ENCODE data around the gene SLC2A5. TPM values are rescaled to one million over a fixed set of nuclear protein-coding genes. Genes with fewer than 3 reads are reported as not detected.

Gene SLC2A5
- total and polyA plus RNA-seq, 2 donors (not counting 3 experiments of a cell fraction or from before 2014, with no cell fraction given) = not detected

DNA sequence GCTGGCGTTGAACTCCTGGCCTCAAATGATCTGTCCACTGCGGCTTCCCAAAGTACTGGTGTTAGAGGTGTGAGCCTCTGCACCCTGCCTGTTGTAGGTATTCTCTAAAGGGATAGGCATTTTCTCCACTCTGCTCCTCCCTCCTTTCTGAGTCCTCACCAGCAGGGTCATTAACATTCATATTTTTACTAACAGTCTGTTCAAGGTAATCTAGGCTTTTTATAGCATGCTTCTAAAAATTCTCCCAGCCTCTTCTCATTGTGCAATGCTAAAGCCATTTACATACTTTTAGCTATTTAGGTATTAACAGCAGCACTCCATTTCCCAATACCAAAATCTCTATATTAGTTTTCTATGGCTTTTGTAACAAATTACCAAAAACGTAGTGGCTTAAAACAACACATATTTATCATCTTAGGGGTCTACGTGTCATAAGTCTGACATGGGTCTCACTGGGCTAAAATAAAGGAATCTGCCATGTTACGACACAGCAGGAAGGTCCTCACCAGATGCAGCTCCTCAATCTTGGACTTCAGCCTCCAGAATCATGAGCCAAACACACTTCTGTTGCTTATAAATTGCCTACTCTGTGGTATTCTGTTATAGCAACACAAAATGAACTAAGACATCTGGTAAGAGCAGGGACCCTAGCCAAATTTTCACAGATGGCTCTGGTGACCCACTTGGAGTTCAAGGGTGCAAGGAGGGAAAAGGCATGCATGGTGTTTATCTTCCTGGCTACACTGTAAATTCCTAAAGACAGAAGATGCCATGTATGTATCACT lies 40.3 kb downstream of the SLC2A5 start:
- Histone ChIP-seq H3K9me1 (replicated peaks; ENCODE audit: control insufficient read depth, extremely low read depth, insufficient read depth, low read length) (no peaks in the 10 kb centered on the region), H4K20me1 (replicated peaks; ENCODE audit: control insufficient read depth, extremely low read depth, insufficient read depth, low read length) (no peaks in the 10 kb centered on the region), H3K36me3 (ENCODE audit: control insufficient read depth in 2 of 2, extremely low read depth in 1 of 2, insufficient read depth in 2 of 2, low read length in 2 of 2) (no peaks in the 10 kb centered on the region), H3K9ac (replicated peaks; ENCODE audit: extremely low read depth, insufficient read depth, low read length) (no peak overlapping the region), H2AFZ (ENCODE audit: low read depth, low read length) (no peak overlapping the region), H3K4me3 (replicated peaks in 1 of 3; ENCODE audit: insufficient read depth in 1 of 3, low read depth in 1 of 3, low read length in 3 of 3) (no peak overlapping the region), H3K27me3 (ENCODE audit: control insufficient read depth in 2 of 2, insufficient read depth in 2 of 2, low read length in 2 of 2) (peaks cover 0 to 6% of the 10 kb centered on the region in 2 experiments), H3K9me3 (replicated peaks; ENCODE audit: control insufficient read depth, insufficient read depth, low read length) (no peaks in the 10 kb centered on the region), H3K79me2 (ENCODE audit: control insufficient read depth, insufficient read depth, low read length) (no peaks in the 10 kb centered on the region), H3K4me2 (ENCODE audit: insufficient read depth, low read length) (no peak overlapping the region), H3K4me1 (ENCODE audit: control insufficient read depth, extremely low read depth, insufficient read depth, low read length) (no peaks in the 10 kb centered on the region), H3K27ac (ENCODE audit: insufficient read depth, low read depth, low read length) (no peak overlapping the region)
- intact Hi-C loops (cut with micrococcal nuclease) = no loop called here
- TF ChIP-seq EZH2 (IDR thresholded peaks at IDR 0.05; ENCODE audit: borderline replicate concordance, low read depth, low read length, severe bottlenecking) = no peak
- TF ChIP-seq POLR2A (IDR thresholded peaks at IDR 0.05; ENCODE audit: low read depth, low read length) = no peak
- TF ChIP-seq POLR2AphosphoS5 (IDR thresholded peaks at IDR 0.05; ENCODE audit: insufficient read depth, low read depth, low read length) = no peak
- no peak for TF ChIP-seq FOS (IDR thresholded peaks at IDR 0.05; ENCODE audit: borderline replicate concordance, insufficient read depth, low read length)
- no peak for TF ChIP-seq MYC (IDR thresholded peaks at IDR 0.05; ENCODE audit: low read depth, low read length)
- TF ChIP-seq GATA2 (IDR thresholded peaks at IDR 0.05; ENCODE audit: insufficient read depth, insufficient read length, low read depth, low read length) = no peak
- POLR2A ChIA-PET = no interaction called here
- peak; percentile 8 for FAIRE-seq
- CTCF ChIA-PET = interaction anchor here (1.0 to 1.6 kb wide), 3 partner anchors 24 to 72 kb away, joined by 3 to 4 read pairs (median 4); no protein-coding TSS in a partner anchor
- BruUV-seq (replicated peaks) = no TSS peak
- dilution Hi-C loops (cut with MboI; ENCODE audit: extremely low pct_ligation_motif_present, low sequenced_read_pairs) = no loop called here
- no peak for DNase-seq (ENCODE audit: low read depth, low spot score)

DNA sequence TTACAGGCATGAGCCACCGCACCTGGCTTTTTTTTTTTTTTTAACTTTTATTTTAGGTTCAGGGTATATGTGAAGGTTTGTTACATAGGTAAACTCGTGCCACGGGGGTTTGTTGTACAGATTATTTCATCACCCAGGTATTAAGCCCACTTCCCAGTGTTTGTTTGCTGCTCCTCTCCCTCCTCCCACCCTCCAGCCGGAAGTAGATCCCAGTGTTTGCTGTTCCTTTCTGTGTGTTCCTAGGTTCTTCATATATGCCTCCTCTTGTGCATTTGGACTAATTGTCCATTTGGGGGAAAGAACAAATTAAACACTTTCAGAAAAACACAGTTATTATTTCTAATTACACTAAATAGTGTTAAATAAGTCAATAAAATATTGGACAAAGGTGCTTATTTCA lies 42.1 kb downstream of the SLC2A5 start:
- dilution Hi-C loops (cut with MboI; ENCODE audit: extremely low pct_ligation_motif_present, low sequenced_read_pairs) = no loop called here
- H3K9ac ChIP-seq (replicated peaks; ENCODE audit: extremely low read depth, insufficient read depth, low read length) = no peak overlapping the region
- no peak overlapping the region for H3K27ac ChIP-seq (ENCODE audit: insufficient read depth, low read depth, low read length)

More for the DNA sequence above, 42.1 kb downstream of the SLC2A5 start:
- FAIRE-seq = no peak
- H3K9me1 ChIP-seq (replicated peaks; ENCODE audit: control insufficient read depth, extremely low read depth, insufficient read depth, low read length) = no peaks in the 10 kb centered on the region
- no peak overlapping the region for H3K4me3 ChIP-seq (replicated peaks in 1 of 3; ENCODE audit: insufficient read depth in 1 of 3, low read depth in 1 of 3, low read length in 3 of 3)
- DNase-seq (ENCODE audit: low read depth, low spot score) = no peak
- TF ChIP-seq EZH2 (IDR thresholded peaks at IDR 0.05; ENCODE audit: borderline replicate concordance, low read depth, low read length, severe bottlenecking) (no peak), FOS (IDR thresholded peaks at IDR 0.05; ENCODE audit: borderline replicate concordance, insufficient read depth, low read length) (no peak), POLR2AphosphoS5 (IDR thresholded peaks at IDR 0.05; ENCODE audit: insufficient read depth, low read depth, low read length) (no peak), MYC (IDR thresholded peaks at IDR 0.05; ENCODE audit: low read depth, low read length) (no peak), POLR2A (IDR thresholded peaks at IDR 0.05; ENCODE audit: low read depth, low read length) (no peak), JUN (IDR thresholded peaks at IDR 0.05; ENCODE audit: borderline replicate concordance, insufficient read depth, insufficient read length, low read depth) (no peak), GATA2 (IDR thresholded peaks at IDR 0.05; ENCODE audit: insufficient read depth, insufficient read length, low read depth, low read length) (no peak)
- TF ChIP-seq, protein P1, sequence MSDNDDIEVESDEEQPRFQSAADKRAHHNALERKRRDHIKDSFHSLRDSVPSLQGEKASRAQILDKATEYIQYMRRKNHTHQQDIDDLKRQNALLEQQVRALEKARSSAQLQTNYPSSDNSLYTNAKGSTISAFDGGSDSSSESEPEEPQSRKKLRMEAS (IDR thresholded peaks at IDR 0.05; ENCODE audit: insufficient read depth, insufficient read length) = no peak
- TF ChIP-seq, protein P2, sequence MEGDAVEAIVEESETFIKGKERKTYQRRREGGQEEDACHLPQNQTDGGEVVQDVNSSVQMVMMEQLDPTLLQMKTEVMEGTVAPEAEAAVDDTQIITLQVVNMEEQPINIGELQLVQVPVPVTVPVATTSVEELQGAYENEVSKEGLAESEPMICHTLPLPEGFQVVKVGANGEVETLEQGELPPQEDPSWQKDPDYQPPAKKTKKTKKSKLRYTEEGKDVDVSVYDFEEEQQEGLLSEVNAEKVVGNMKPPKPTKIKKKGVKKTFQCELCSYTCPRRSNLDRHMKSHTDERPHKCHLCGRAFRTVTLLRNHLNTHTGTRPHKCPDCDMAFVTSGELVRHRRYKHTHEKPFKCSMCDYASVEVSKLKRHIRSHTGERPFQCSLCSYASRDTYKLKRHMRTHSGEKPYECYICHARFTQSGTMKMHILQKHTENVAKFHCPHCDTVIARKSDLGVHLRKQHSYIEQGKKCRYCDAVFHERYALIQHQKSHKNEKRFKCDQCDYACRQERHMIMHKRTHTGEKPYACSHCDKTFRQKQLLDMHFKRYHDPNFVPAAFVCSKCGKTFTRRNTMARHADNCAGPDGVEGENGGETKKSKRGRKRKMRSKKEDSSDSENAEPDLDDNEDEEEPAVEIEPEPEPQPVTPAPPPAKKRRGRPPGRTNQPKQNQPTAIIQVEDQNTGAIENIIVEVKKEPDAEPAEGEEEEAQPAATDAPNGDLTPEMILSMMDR (IDR thresholded peaks at IDR 0.05; ENCODE audit: extremely low read depth in 1 of 2, insufficient read depth in 1 of 2, low read depth in 1 of 2, low read length in 2 of 2) = no peak
- no peaks in the 10 kb centered on the region for H3K4me1 ChIP-seq (ENCODE audit: control insufficient read depth, extremely low read depth, insufficient read depth, low read length)
- intact Hi-C loops (cut with micrococcal nuclease) = no loop called here
- no peaks in the 10 kb centered on the region for H3K36me3 ChIP-seq (ENCODE audit: control insufficient read depth in 2 of 2, extremely low read depth in 1 of 2, insufficient read depth in 2 of 2, low read length in 2 of 2)
- ChIA-PET POLR2A (no interaction called here), CTCF (interaction anchor here (0.6 to 9.4 kb wide), 3 partner anchors 22 to 174 kb away, joined by 3 to 47 read pairs (median 3); no protein-coding TSS in a partner anchor)
- no peak overlapping the region for H2AFZ ChIP-seq (ENCODE audit: low read depth, low read length)
- H3K9me3 ChIP-seq (replicated peaks; ENCODE audit: control insufficient read depth, insufficient read depth, low read length) = no peaks in the 10 kb centered on the region
- no TSS peak for BruUV-seq (replicated peaks)
- H4K20me1 ChIP-seq (replicated peaks; ENCODE audit: control insufficient read depth, extremely low read depth, insufficient read depth, low read length) = no peaks in the 10 kb centered on the region
- no peaks in the 10 kb centered on the region for H3K79me2 ChIP-seq (ENCODE audit: control insufficient read depth, insufficient read depth, low read length)
- H3K4me2 ChIP-seq (ENCODE audit: insufficient read depth, low read length) = no peak overlapping the region
- H3K27me3 ChIP-seq (ENCODE audit: control insufficient read depth in 2 of 2, insufficient read depth in 2 of 2, low read length in 2 of 2) = peaks cover 0 to 6% of the 10 kb centered on the region in 2 experiments

Data from endothelial cell of umbilical vein (primary cell).